Left cardiac atrium (tissue), 4 donors: Measurements from ENCODE around the gene PADI1. TPM values are rescaled to one million over a fixed set of nuclear protein-coding genes. Genes with fewer than 3 reads are reported as not detected.

Source experiments
- ATAC-seq, 2 donors: fragments of 200-7000 bp; cut with Tn5 transposase; one replicate each; pipeline ENCODE4 v1.9.1; 2020; ENCODE audit warnings: mild to moderate bottlenecking in 2 of 2, moderate library complexity in 2 of 2
- DNase-seq: peaks from one replicate; pipeline ENCODE4 v3.0.0-alpha.2; 2020
- intact Hi-C, 2 donors: fragments of 100-400 bp; cut with DNase I; formaldehyde crosslinking; loops; one replicate each; pipeline versions ENCODE4 v1.14.1 to v1.15.1; 2022 to 2023
- microRNA-seq, 2 donors: library from miRNA; unstranded; fragments of <30 nt; microRNA quantifications; one replicate each; pipeline ENCODE4 v1.2.0, GENCODE V29; 2020
- total RNA-seq, 2 donors: library from RNA; stranded (reverse); fragmentation: NEBNext Ultra II Directional; extraction: Animal tissue kit (Norgen Biotek cat#: 25700); gene quantifications; one replicate each; pipeline ENCODE4 v1.2.1, GENCODE V29; 2021
- donor health status: DM: no; HTN: yes; CAD: no.
- donor health status: DM: no; HTN: yes; CAD: no; lungs with severe emphysema.
- donor health status: DM: yes; HTN: yes; CAD: no.
- donor health status: Dilated cardiomyopathy.

Gene PADI1
- total RNA-seq, 2 donors from 2014 or later, result not detected

DNA sequence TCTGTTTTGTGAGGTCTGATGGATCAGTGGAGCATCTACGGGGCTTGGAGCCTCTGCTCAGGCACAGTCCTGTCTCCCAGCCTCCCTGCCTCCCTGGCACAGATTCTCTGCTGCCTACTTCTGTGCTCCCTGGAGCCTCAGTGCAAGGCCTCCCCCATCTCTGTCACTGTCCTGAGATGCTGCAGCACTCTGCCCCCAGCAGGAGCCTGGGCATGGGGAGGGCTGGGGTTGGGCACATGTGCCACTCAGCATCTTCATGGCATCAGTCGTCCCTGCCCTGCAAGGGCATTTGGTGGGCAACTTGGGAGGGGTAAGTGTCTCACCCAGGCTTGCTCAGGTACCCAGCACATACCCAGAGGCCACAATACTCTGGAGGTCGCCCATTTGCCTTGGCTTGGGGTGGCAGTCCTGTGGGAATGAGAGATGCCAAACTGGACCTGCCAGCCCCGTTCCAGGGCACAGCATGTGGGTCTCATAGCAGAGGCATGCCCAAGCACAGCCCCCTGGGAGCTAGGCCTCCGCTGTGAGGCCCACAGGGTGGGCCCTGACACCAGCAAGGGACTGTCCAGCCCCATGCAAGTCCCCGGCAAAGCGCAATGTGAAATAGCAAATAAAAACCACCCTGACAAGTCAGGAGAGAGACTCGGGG, 72.7 kb downstream of the PADI1 start:
- no peak for ATAC-seq
- no peak for DNase-seq
- intact Hi-C loops, result no loop called here

GRCh38 chr1:17278996-17279830, 74.3 kb downstream of the PADI1 start:
- ATAC-seq, result no peak
- intact Hi-C loops, result no loop called here

DNA sequence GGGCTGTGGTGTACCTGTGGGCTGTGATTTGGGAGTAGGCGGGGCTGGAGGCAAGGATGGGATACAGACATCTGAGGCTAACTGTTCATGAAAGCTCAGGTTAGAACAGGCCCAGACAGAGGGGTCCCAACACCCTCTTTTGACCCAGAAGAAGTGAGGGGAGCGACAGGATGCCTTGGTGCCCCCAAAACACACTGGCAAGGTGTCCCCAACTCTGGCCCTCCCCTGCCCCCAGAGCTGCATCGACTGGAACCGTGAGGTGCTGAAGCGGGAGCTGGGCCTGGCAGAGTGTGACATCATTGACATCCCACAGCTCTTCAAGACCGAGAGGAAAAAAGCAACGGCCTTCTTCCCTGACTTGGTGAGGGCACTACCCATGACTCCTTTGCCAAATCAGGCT, 75.5 kb downstream of the PADI1 start:
- intact Hi-C loops, result no loop called here
- no peak for DNase-seq
- no peak for ATAC-seq

More at GRCh38 chr1:17278996-17279830, 74.3 kb downstream of the PADI1 start:
- DNase-seq, result no peak

- no peak for DNase-seq
- intact Hi-C loops, result no loop called here
- ATAC-seq, result no peak
Measured at GRCh38 chr1:17280894-17281293, 76.0 kb downstream of the PADI1 start.

GRCh38 chr1:17281775-17282181, 76.8 kb downstream of the PADI1 start:
- intact Hi-C loops, result no loop called here

GRCh38 chr1:17282836-17283235, 77.9 kb downstream of the PADI1 start:
- ATAC-seq (no peak), DNase-seq (no peak)
- intact Hi-C loops, result no loop called here

More at GRCh38 chr1:17281775-17282181, 76.8 kb downstream of the PADI1 start:
- DNase-seq (no peak), ATAC-seq (no peak)

GRCh38 chr1:17286646-17287045, 81.7 kb downstream of the PADI1 start:
- DNase-seq, result no peak
- ATAC-seq, result no peak
- intact Hi-C loops, result no loop called here

- intact Hi-C loops, result no loop called here
- ATAC-seq (no peak), DNase-seq (no peak)
Measured at GRCh38 chr1:17287130-17287776, 82.3 kb downstream of the PADI1 start.

- intact Hi-C loops, result no loop called here
- DNase-seq (no peak), ATAC-seq (no peak)
Measured at GRCh38 chr1:17289721-17290120, 84.8 kb downstream of the PADI1 start.

- ATAC-seq (no peak), DNase-seq (no peak)
- intact Hi-C loops, result no loop called here
Measured at GRCh38 chr1:17290553-17290952, 85.6 kb downstream of the PADI1 start.

GRCh38 chr1:17292299-17293160, 87.6 kb downstream of the PADI1 start:
- no peak for DNase-seq
- intact Hi-C loops, result no loop called here
- no peak for ATAC-seq

GRCh38 chr1:17293681-17294425, 88.9 kb downstream of the PADI1 start:
- intact Hi-C loops, result no loop called here
- no peak for DNase-seq
- ATAC-seq, result no peak

DNA sequence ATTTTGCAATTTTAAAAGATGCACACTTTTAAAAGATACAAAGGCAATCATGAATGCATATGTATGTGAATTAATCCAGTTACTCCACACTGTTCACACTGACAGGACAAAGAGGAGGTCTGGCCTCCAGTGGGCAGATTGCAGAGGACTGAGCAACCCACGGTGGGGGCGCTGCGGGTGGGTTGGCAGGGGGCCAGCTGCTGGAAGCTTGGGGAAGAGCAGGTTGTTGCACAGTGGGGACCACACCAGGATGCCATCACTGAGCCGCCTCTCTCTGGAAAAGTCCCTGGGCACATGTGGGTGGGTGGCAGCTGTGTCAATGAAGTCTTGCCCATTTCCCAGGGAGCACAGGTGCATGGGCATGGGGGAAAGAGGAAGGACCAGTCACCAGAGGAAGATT, 90.4 kb downstream of the PADI1 start:
- no peak for ATAC-seq
- intact Hi-C loops, result no loop called here
- DNase-seq, result no peak

Small RNA genes lying within 50 kb of the gene (microRNA-seq; reads per million reads assigned to microRNA genes)
- 0 reads per million in 2 donors for gene MIR3972

Other genes starting within 250 kb of the PADI1 start
- gene MFAP2, start 224.5 kb upstream of the PADI1 start, total RNA-seq, result 1 to 10 TPM; 7.9 to 9.6 TPM
- 10 to 100 TPM; 18.8 to 19.5 TPM for gene ATP13A2, start 193.2 kb upstream of the PADI1 start, total RNA-seq
- 100 to 1,000 TPM; 224 to 263 TPM for gene SDHB, start 151.1 kb upstream of the PADI1 start, total RNA-seq
- 1 to 10 TPM in 1 of 2 donors, under 1 TPM in 1; 0.50 to 1.2 TPM for gene PADI2, start 85.7 kb upstream of the PADI1 start, total RNA-seq
- gene PADI3, start 44.0 kb downstream of the PADI1 start, total RNA-seq, result not detected
- under 1 TPM; 0.38 to 0.63 TPM for gene PADI4, start 103.1 kb downstream of the PADI1 start, total RNA-seq
- not detected for gene PADI6, start 167.1 kb downstream of the PADI1 start, total RNA-seq
- gene RCC2, start 234.5 kb downstream of the PADI1 start, total RNA-seq, result 10 to 100 TPM; 15.6 to 20.8 TPM